ENCODE data around the gene RALGAPA1.

- peak in 1 of 3 experiments; percentile 9; a peak in 2 of 6 replicates for TF ChIP-seq CTCF (IDR thresholded peaks at IDR 0.05 in 2 of 3, conservative IDR thresholded peaks at IDR 0.05 in 1 of 3; ENCODE audit: insufficient read depth in 2 of 3, low read depth in 1 of 3, low read length in 3 of 3)
- peak; percentile 46; the same call in 1 of the 2 replicates for TF ChIP-seq AFF4 (CRISPR knock-in tag; IDR thresholded peaks at IDR 0.05)
- TF ChIP-seq PYGO2 (tag; IDR thresholded peaks at IDR 0.05) = no peak
- TF ChIP-seq ZNF197 (CRISPR knock-in tag; IDR thresholded peaks at IDR 0.05; ENCODE audit: low read depth) = no peak
- no peak for TF ChIP-seq USF1 (CRISPR knock-in tag; IDR thresholded peaks at IDR 0.05)
Observed at GRCh38 chr14:35826218-35826951, 17.3 kb upstream of the RALGAPA1 start, which contains the start of gene BRMS1L.

Measured in K562 (cell line).